ENCODE data around the gene FSTL4.

Gene FSTL4

DNA sequence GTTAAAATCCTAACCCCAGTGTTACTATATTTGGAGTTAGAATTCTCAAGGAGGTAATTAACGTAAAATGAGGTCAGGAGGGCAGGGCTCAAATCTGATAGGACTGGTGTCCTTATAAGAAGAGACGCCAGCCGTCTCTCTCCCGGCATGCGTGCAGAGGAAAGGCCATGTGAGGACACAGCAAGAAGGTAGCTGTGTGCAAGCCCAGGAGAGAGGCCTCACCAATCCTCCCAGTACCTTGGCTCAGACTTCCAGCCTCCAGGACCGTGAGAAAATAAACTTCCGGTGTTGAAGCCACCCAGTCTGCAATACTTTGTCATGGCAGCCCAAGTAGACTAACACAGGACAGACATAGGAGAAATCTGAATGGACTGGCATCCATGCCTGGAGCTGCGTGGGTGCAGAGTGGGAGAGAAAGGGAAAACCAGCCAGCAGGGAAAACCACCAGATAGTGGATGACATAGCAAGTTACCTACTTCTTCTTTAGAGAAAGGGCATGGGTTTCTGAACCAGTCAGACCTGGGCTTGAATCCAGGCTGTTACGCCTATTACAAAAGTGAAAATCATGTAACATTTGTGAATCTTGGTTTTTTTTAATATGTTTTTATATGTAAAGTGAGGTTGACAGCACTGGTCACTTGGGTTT lies 89.2 kb downstream of the FSTL4 start:
- Histone ChIP-seq H3K9me3 (ENCODE audit: control insufficient read depth in 2 of 2, low read length in 2 of 2) (no peaks in the 10 kb centered on the region), H3K36me3 (ENCODE audit: control insufficient read depth in 2 of 2, insufficient read depth in 2 of 2, low read length in 2 of 2) (no peaks in the 10 kb centered on the region), H3K4me1 (ENCODE audit: control insufficient read depth in 2 of 2, insufficient read depth in 2 of 2, low read length in 2 of 2) (no peaks in the 10 kb centered on the region), H3K9ac (ENCODE audit: low read depth in 1 of 2, low read length in 2 of 2) (no peak overlapping the region), H3K27ac (ENCODE audit: low read depth in 2 of 2, low read length in 2 of 2) (no peak overlapping the region), H3K27me3 (ENCODE audit: control insufficient read depth in 2 of 2, insufficient read depth in 2 of 2, low read length in 2 of 2) (no peaks in the 10 kb centered on the region), H3K4me3 (ENCODE audit: low read length in 2 of 2) (no peak overlapping the region)

- Histone ChIP-seq H3K36me3 (ENCODE audit: control insufficient read depth in 2 of 2, insufficient read depth in 2 of 2, low read length in 2 of 2) (no peaks in the 10 kb centered on the region), H3K27ac (ENCODE audit: low read depth in 2 of 2, low read length in 2 of 2) (no peak overlapping the region), H3K9ac (ENCODE audit: low read depth in 1 of 2, low read length in 2 of 2) (no peak overlapping the region), H3K4me3 (ENCODE audit: low read length in 2 of 2) (no peak overlapping the region), H3K27me3 (ENCODE audit: control insufficient read depth in 2 of 2, insufficient read depth in 2 of 2, low read length in 2 of 2) (no peaks in the 10 kb centered on the region), H3K4me1 (ENCODE audit: control insufficient read depth in 2 of 2, insufficient read depth in 2 of 2, low read length in 2 of 2) (no peaks in the 10 kb centered on the region), H3K9me3 (ENCODE audit: control insufficient read depth in 2 of 2, low read length in 2 of 2) (no peaks in the 10 kb centered on the region)
Measured at GRCh38 chr5:133521801-133522200, 90.5 kb downstream of the FSTL4 start.

- Histone ChIP-seq H3K9ac (ENCODE audit: low read depth in 1 of 2, low read length in 2 of 2) (no peak overlapping the region), H3K9me3 (ENCODE audit: control insufficient read depth in 2 of 2, low read length in 2 of 2) (no peaks in the 10 kb centered on the region), H3K27ac (ENCODE audit: low read depth in 2 of 2, low read length in 2 of 2) (no peak overlapping the region), H3K4me3 (ENCODE audit: low read length in 2 of 2) (no peak overlapping the region), H3K4me1 (ENCODE audit: control insufficient read depth in 2 of 2, insufficient read depth in 2 of 2, low read length in 2 of 2) (no peaks in the 10 kb centered on the region), H3K36me3 (ENCODE audit: control insufficient read depth in 2 of 2, insufficient read depth in 2 of 2, low read length in 2 of 2) (no peaks in the 10 kb centered on the region), H3K27me3 (ENCODE audit: control insufficient read depth in 2 of 2, insufficient read depth in 2 of 2, low read length in 2 of 2) (no peaks in the 10 kb centered on the region)
Measured at GRCh38 chr5:133520991-133521706, 91.2 kb downstream of the FSTL4 start.

DNA sequence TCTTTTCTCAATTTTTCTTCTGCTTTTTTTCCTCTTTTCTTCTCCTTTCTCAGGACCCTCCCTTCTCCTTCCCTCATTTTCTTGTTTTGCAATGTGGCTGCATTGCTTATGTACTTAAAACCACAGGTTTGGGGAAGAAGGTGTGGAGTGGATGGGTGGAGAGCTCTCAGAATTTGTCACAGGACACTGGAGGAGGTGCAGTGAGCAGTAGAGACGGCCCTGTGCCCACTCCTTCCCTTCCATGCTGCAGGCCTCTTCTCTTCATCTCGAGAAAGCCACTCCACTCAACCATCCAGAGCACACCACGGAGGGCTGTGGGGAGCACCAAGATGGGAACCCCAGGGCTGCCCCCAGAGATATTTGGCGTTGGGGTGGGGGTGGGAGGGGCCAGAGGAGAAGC lies 92.3 kb downstream of the FSTL4 start:
- H3K36me3 ChIP-seq (ENCODE audit: control insufficient read depth in 2 of 2, insufficient read depth in 2 of 2, low read length in 2 of 2): no peaks in the 10 kb centered on the region
- no peaks in the 10 kb centered on the region for H3K9me3 ChIP-seq (ENCODE audit: control insufficient read depth in 2 of 2, low read length in 2 of 2)
- no peaks in the 10 kb centered on the region for H3K4me1 ChIP-seq (ENCODE audit: control insufficient read depth in 2 of 2, insufficient read depth in 2 of 2, low read length in 2 of 2)
- H3K27ac ChIP-seq (ENCODE audit: low read depth in 2 of 2, low read length in 2 of 2): no peak overlapping the region
- no peaks in the 10 kb centered on the region for H3K27me3 ChIP-seq (ENCODE audit: control insufficient read depth in 2 of 2, insufficient read depth in 2 of 2, low read length in 2 of 2)
- no peak overlapping the region for H3K9ac ChIP-seq (ENCODE audit: low read depth in 1 of 2, low read length in 2 of 2)
- H3K4me3 ChIP-seq (ENCODE audit: low read length in 2 of 2): no peak overlapping the region

GRCh38 chr5:133519191-133519590 lies 93.2 kb downstream of the FSTL4 start:
- Histone ChIP-seq H3K9ac (ENCODE audit: low read depth in 1 of 2, low read length in 2 of 2) (no peak overlapping the region), H3K9me3 (ENCODE audit: control insufficient read depth in 2 of 2, low read length in 2 of 2) (no peaks in the 10 kb centered on the region), H3K36me3 (ENCODE audit: control insufficient read depth in 2 of 2, insufficient read depth in 2 of 2, low read length in 2 of 2) (no peaks in the 10 kb centered on the region), H3K4me3 (ENCODE audit: low read length in 2 of 2) (no peak overlapping the region), H3K27me3 (ENCODE audit: control insufficient read depth in 2 of 2, insufficient read depth in 2 of 2, low read length in 2 of 2) (no peaks in the 10 kb centered on the region), H3K27ac (ENCODE audit: low read depth in 2 of 2, low read length in 2 of 2) (no peak overlapping the region), H3K4me1 (ENCODE audit: control insufficient read depth in 2 of 2, insufficient read depth in 2 of 2, low read length in 2 of 2) (no peaks in the 10 kb centered on the region)

- Histone ChIP-seq H3K9me3 (ENCODE audit: control insufficient read depth in 2 of 2, low read length in 2 of 2) (no peaks in the 10 kb centered on the region), H3K4me3 (ENCODE audit: low read length in 2 of 2) (no peak overlapping the region), H3K4me1 (ENCODE audit: control insufficient read depth in 2 of 2, insufficient read depth in 2 of 2, low read length in 2 of 2) (no peaks in the 10 kb centered on the region), H3K9ac (ENCODE audit: low read depth in 1 of 2, low read length in 2 of 2) (no peak overlapping the region), H3K27ac (ENCODE audit: low read depth in 2 of 2, low read length in 2 of 2) (no peak overlapping the region), H3K27me3 (ENCODE audit: control insufficient read depth in 2 of 2, insufficient read depth in 2 of 2, low read length in 2 of 2) (no peaks in the 10 kb centered on the region), H3K36me3 (ENCODE audit: control insufficient read depth in 2 of 2, insufficient read depth in 2 of 2, low read length in 2 of 2) (no peaks in the 10 kb centered on the region)
Measured at GRCh38 chr5:133514456-133514855, 97.9 kb downstream of the FSTL4 start.

DNA sequence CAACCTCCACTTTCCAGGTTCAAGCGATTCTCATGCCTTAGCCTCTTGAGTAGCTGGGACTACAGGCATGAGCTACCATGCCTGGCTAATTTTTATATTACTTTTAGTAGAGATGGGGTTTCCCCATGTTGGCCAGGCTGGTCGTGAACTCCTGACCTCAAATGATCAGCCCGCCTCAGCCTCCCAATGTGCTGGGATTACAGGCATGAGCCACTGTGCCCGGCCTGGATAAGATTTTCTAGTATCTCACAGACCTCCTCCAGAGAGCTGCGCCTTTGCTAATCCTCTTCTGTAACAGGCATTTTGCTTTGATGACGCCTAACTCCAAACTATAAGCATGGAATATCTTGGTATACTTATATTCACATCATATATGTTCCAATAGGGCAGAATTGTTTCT lies 99.4 kb downstream of the FSTL4 start:
- no peak overlapping the region for H3K9ac ChIP-seq (ENCODE audit: low read depth in 1 of 2, low read length in 2 of 2)
- no peaks in the 10 kb centered on the region for H3K4me1 ChIP-seq (ENCODE audit: control insufficient read depth in 2 of 2, insufficient read depth in 2 of 2, low read length in 2 of 2)
- no peak overlapping the region for H3K4me3 ChIP-seq (ENCODE audit: low read length in 2 of 2)
- H3K9me3 ChIP-seq (ENCODE audit: control insufficient read depth in 2 of 2, low read length in 2 of 2): no peaks in the 10 kb centered on the region
- no peaks in the 10 kb centered on the region for H3K27me3 ChIP-seq (ENCODE audit: control insufficient read depth in 2 of 2, insufficient read depth in 2 of 2, low read length in 2 of 2)
- H3K27ac ChIP-seq (ENCODE audit: low read depth in 2 of 2, low read length in 2 of 2): no peak overlapping the region
- H3K36me3 ChIP-seq (ENCODE audit: control insufficient read depth in 2 of 2, insufficient read depth in 2 of 2, low read length in 2 of 2): no peaks in the 10 kb centered on the region

- Histone ChIP-seq H3K9me3 (ENCODE audit: control insufficient read depth in 2 of 2, low read length in 2 of 2) (no peaks in the 10 kb centered on the region), H3K4me1 (ENCODE audit: control insufficient read depth in 2 of 2, insufficient read depth in 2 of 2, low read length in 2 of 2) (no peaks in the 10 kb centered on the region), H3K27ac (ENCODE audit: low read depth in 2 of 2, low read length in 2 of 2) (no peak overlapping the region), H3K27me3 (ENCODE audit: control insufficient read depth in 2 of 2, insufficient read depth in 2 of 2, low read length in 2 of 2) (no peaks in the 10 kb centered on the region), H3K36me3 (ENCODE audit: control insufficient read depth in 2 of 2, insufficient read depth in 2 of 2, low read length in 2 of 2) (no peaks in the 10 kb centered on the region), H3K9ac (ENCODE audit: low read depth in 1 of 2, low read length in 2 of 2) (no peak overlapping the region), H3K4me3 (ENCODE audit: low read length in 2 of 2) (no peak overlapping the region)
Measured at GRCh38 chr5:133511653-133512235, 100.6 kb downstream of the FSTL4 start.

GRCh38 chr5:133510634-133511262 lies 101.6 kb downstream of the FSTL4 start:
- no peak overlapping the region for H3K9ac ChIP-seq (ENCODE audit: low read depth in 1 of 2, low read length in 2 of 2)
- no peaks in the 10 kb centered on the region for H3K9me3 ChIP-seq (ENCODE audit: control insufficient read depth in 2 of 2, low read length in 2 of 2)
- no peaks in the 10 kb centered on the region for H3K27me3 ChIP-seq (ENCODE audit: control insufficient read depth in 2 of 2, insufficient read depth in 2 of 2, low read length in 2 of 2)

GRCh38 chr5:133509742-133510079 lies 102.6 kb downstream of the FSTL4 start:
- H3K4me1 ChIP-seq (ENCODE audit: control insufficient read depth in 2 of 2, insufficient read depth in 2 of 2, low read length in 2 of 2): no peaks in the 10 kb centered on the region
- H3K4me3 ChIP-seq (ENCODE audit: low read length in 2 of 2): no peak overlapping the region
- no peak overlapping the region for H3K9ac ChIP-seq (ENCODE audit: low read depth in 1 of 2, low read length in 2 of 2)
- H3K9me3 ChIP-seq (ENCODE audit: control insufficient read depth in 2 of 2, low read length in 2 of 2): no peaks in the 10 kb centered on the region
- H3K27ac ChIP-seq (ENCODE audit: low read depth in 2 of 2, low read length in 2 of 2): no peak overlapping the region
- no peaks in the 10 kb centered on the region for H3K36me3 ChIP-seq (ENCODE audit: control insufficient read depth in 2 of 2, insufficient read depth in 2 of 2, low read length in 2 of 2)
- H3K27me3 ChIP-seq (ENCODE audit: control insufficient read depth in 2 of 2, insufficient read depth in 2 of 2, low read length in 2 of 2): no peaks in the 10 kb centered on the region

More at GRCh38 chr5:133510634-133511262, 101.6 kb downstream of the FSTL4 start:
- Histone ChIP-seq H3K36me3 (ENCODE audit: control insufficient read depth in 2 of 2, insufficient read depth in 2 of 2, low read length in 2 of 2) (no peaks in the 10 kb centered on the region), H3K4me3 (ENCODE audit: low read length in 2 of 2) (no peak overlapping the region), H3K27ac (ENCODE audit: low read depth in 2 of 2, low read length in 2 of 2) (no peak overlapping the region), H3K4me1 (ENCODE audit: control insufficient read depth in 2 of 2, insufficient read depth in 2 of 2, low read length in 2 of 2) (no peaks in the 10 kb centered on the region)

Measured in mucosa of rectum (tissue), 2 donors.